ENCODE results near the gene MXRA8.

MXRA8 gene

DNA sequence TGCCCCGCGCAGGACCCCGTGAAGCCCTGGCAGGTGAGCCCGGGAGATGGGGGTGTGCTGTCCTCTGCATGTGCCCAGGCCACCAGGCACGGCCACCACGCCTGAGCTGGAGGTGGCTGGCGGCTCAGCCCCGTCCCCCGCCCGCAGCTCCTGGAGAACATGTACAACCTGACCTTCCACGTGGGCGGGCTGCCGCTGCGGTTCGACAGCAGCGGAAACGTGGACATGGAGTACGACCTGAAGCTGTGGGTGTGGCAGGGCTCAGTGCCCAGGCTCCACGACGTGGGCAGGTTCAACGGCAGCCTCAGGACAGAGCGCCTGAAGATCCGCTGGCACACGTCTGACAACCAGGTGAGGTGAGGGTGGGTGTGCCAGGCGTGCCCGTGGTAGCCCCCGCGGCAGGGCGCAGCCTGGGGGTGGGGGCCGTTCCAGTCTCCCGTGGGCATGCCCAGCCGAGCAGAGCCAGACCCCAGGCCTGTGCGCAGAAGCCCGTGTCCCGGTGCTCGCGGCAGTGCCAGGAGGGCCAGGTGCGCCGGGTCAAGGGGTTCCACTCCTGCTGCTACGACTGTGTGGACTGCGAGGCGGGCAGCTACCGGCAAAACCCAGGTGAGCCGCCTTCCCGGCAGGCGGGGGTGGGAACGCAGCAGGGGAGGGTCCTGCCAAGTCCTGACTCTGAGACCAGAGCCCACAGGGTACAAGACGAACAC is 25.4 kb downstream of the MXRA8 start:
- Histone ChIP-seq H3F3A (ENCODE audit: insufficient read depth, low read length) (no peaks in the 10 kb centered on the region), H3K36me3 (replicated peaks; ENCODE audit: insufficient read depth, low read length) (no peaks in the 10 kb centered on the region), H3K27me3 (replicated peaks; ENCODE audit: insufficient read depth, low read length) (no peaks in the 10 kb centered on the region), H3K79me2 (ENCODE audit: low read length) (no peaks in the 10 kb centered on the region), H3K9me3 (replicated peaks; ENCODE audit: insufficient read depth, low read length) (no peaks in the 10 kb centered on the region), H3K27ac (ENCODE audit: low read length) (no peak overlapping the region), H2AFZ (ENCODE audit: low read length) (no peak overlapping the region), H3K9me2 (replicated peaks; ENCODE audit: insufficient read depth, low read length) (no peaks in the 10 kb centered on the region), H3K9ac (ENCODE audit: low read length) (no peak overlapping the region), H3K4me3 (ENCODE audit: low read length) (no peak overlapping the region), H3K4me2 (ENCODE audit: low read depth, low read length) (no peak overlapping the region), H3K4me1 (ENCODE audit: low read length) (no peaks in the 10 kb centered on the region), H4K20me1 (ENCODE audit: insufficient read depth, low read length) (no peaks in the 10 kb centered on the region)
- DNase-seq = no peak
- no peak for TF ChIP-seq EZH2 (optimal IDR thresholded peaks at IDR 0.05; ENCODE audit: low read depth, low read length)
- no peak for TF ChIP-seq EZH2phosphoT487 (IDR thresholded peaks at IDR 0.05; ENCODE audit: low read length)

DNA sequence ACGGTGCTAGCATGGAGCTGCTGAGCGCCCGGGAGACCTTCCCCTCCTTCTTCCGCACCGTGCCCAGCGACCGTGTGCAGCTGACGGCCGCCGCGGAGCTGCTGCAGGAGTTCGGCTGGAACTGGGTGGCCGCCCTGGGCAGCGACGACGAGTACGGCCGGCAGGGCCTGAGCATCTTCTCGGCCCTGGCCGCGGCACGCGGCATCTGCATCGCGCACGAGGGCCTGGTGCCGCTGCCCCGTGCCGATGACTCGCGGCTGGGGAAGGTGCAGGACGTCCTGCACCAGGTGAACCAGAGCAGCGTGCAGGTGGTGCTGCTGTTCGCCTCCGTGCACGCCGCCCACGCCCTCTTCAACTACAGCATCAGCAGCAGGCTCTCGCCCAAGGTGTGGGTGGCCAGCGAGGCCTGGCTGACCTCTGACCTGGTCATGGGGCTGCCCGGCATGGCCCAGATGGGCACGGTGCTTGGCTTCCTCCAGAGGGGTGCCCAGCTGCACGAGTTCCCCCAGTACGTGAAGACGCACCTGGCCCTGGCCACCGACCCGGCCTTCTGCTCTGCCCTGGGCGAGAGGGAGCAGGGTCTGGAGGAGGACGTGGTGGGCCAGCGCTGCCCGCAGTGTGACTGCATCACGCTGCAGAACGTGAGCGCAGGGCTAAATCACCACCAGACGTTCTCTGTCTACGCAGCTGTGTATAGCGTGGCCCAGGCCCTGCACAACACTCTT is 26.2 kb downstream of the MXRA8 start:
- Histone ChIP-seq H3K9me3 (replicated peaks; ENCODE audit: insufficient read depth, low read length) (no peaks in the 10 kb centered on the region), H3K36me3 (replicated peaks; ENCODE audit: insufficient read depth, low read length) (no peaks in the 10 kb centered on the region), H3K4me2 (ENCODE audit: low read depth, low read length) (no peak overlapping the region), H3K27ac (ENCODE audit: low read length) (no peak overlapping the region), H4K20me1 (ENCODE audit: insufficient read depth, low read length) (no peaks in the 10 kb centered on the region), H3K4me3 (ENCODE audit: low read length) (no peak overlapping the region), H3K79me2 (ENCODE audit: low read length) (peaks cover 2% of the 10 kb centered on the region; the same call in 1 of the 2 replicates), H3K9me2 (replicated peaks; ENCODE audit: insufficient read depth, low read length) (no peaks in the 10 kb centered on the region), H3K9ac (ENCODE audit: low read length) (no peak overlapping the region), H2AFZ (ENCODE audit: low read length) (no peak overlapping the region), H3K27me3 (replicated peaks; ENCODE audit: insufficient read depth, low read length) (no peaks in the 10 kb centered on the region), H3F3A (ENCODE audit: insufficient read depth, low read length) (no peaks in the 10 kb centered on the region), H3K4me1 (ENCODE audit: low read length) (no peaks in the 10 kb centered on the region)
- no peak for DNase-seq
- TF ChIP-seq, protein P1, sequence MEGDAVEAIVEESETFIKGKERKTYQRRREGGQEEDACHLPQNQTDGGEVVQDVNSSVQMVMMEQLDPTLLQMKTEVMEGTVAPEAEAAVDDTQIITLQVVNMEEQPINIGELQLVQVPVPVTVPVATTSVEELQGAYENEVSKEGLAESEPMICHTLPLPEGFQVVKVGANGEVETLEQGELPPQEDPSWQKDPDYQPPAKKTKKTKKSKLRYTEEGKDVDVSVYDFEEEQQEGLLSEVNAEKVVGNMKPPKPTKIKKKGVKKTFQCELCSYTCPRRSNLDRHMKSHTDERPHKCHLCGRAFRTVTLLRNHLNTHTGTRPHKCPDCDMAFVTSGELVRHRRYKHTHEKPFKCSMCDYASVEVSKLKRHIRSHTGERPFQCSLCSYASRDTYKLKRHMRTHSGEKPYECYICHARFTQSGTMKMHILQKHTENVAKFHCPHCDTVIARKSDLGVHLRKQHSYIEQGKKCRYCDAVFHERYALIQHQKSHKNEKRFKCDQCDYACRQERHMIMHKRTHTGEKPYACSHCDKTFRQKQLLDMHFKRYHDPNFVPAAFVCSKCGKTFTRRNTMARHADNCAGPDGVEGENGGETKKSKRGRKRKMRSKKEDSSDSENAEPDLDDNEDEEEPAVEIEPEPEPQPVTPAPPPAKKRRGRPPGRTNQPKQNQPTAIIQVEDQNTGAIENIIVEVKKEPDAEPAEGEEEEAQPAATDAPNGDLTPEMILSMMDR (IDR thresholded peaks at IDR 0.05; ENCODE audit: low read length) = no peak
- TF ChIP-seq EZH2phosphoT487 (IDR thresholded peaks at IDR 0.05; ENCODE audit: low read length) (no peak), EZH2 (optimal IDR thresholded peaks at IDR 0.05; ENCODE audit: low read depth, low read length) (no peak)

DNA sequence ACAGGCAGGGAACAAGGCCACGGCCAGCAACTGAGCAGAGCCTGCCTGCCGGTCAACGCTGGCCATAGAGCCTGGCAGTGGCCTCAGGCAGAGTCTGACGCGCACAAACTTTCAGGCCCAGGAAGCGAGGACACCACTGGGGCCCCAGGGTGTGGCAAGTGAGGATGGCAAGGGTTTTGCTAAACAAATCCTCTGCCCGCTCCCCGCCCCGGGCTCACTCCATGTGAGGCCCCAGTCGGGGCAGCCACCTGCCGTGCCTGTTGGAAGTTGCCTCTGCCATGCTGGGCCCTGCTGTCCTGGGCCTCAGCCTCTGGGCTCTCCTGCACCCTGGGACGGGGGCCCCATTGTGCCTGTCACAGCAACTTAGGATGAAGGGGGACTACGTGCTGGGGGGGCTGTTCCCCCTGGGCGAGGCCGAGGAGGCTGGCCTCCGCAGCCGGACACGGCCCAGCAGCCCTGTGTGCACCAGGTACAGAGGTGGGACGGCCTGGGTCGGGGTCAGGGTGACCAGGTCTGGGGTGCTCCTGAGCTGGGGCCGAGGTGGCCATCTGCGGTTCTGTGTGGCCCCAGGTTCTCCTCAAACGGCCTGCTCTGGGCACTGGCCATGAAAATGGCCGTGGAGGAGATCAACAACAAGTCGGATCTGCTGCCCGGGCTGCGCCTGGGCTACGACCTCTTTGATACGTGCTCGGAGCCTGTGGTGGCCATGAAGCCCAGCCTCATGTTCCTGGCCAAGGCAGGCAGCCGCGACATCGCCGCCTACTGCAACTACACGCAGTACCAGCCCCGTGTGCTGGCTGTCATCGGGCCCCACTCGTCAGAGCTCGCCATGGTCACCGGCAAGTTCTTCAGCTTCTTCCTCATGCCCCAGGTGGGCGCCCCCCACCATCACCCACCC is 27.0 kb downstream of the MXRA8 start, which contains the start of gene TAS1R3:
Gene TAS1R3, plus strand, starts transcription at position 213 of the 898 bp plus-strand sequence. Its CDS starts 66 bp downstream, at position 279.
- H3K4me3 ChIP-seq (ENCODE audit: low read length) = no peak within 1 kb of the TSS
- DNase-seq = no peak
- H3K27me3 ChIP-seq (replicated peaks; ENCODE audit: insufficient read depth, low read length) = no peaks in the 10 kb centered on the region
- H3K9me2 ChIP-seq (replicated peaks; ENCODE audit: insufficient read depth, low read length) = no peaks in the 10 kb centered on the region
- H3K79me2 ChIP-seq (ENCODE audit: low read length) = peaks cover 10% of the 10 kb centered on the region
- no peak within 1 kb of the TSS for H2AFZ ChIP-seq (ENCODE audit: low read length)
- H3K36me3 ChIP-seq (replicated peaks; ENCODE audit: insufficient read depth, low read length) = no peaks in the 10 kb centered on the region
- no peak within 1 kb of the TSS for H3K4me2 ChIP-seq (ENCODE audit: low read depth, low read length)
- no peaks in the 10 kb centered on the region for H3K9me3 ChIP-seq (replicated peaks; ENCODE audit: insufficient read depth, low read length)
- no peaks in the 10 kb centered on the region for H4K20me1 ChIP-seq (ENCODE audit: insufficient read depth, low read length)
- no peaks in the 10 kb centered on the region for H3F3A ChIP-seq (ENCODE audit: insufficient read depth, low read length)
- TF ChIP-seq EZH2 (optimal IDR thresholded peaks at IDR 0.05; ENCODE audit: low read depth, low read length) (no peak), EZH2phosphoT487 (IDR thresholded peaks at IDR 0.05; ENCODE audit: low read length) (no peak)
- TF ChIP-seq, protein P1 (IDR thresholded peaks at IDR 0.05; ENCODE audit: low read length) = no peak
- no peak within 1 kb of the TSS for H3K9ac ChIP-seq (ENCODE audit: low read length)
- no peaks in the 10 kb centered on the region; the same call in 1 of the 2 replicates for H3K4me1 ChIP-seq (ENCODE audit: low read length)
- H3K27ac ChIP-seq (ENCODE audit: low read length) = no peak within 1 kb of the TSS
